Measurements from ENCODE around the gene CRYBG2. TPM values are rescaled to one million over a fixed set of nuclear protein-coding genes. Genes with fewer than 3 reads are reported as not detected.

Gene CRYBG2
- total and polyA plus RNA-seq, 10 of the 15 experiments (the other 5 are each of a cell fraction or from before 2014, with no cell fraction given) = 0.03 to 1.2 (median 0.11) TPM; not detected in 4

DNA sequence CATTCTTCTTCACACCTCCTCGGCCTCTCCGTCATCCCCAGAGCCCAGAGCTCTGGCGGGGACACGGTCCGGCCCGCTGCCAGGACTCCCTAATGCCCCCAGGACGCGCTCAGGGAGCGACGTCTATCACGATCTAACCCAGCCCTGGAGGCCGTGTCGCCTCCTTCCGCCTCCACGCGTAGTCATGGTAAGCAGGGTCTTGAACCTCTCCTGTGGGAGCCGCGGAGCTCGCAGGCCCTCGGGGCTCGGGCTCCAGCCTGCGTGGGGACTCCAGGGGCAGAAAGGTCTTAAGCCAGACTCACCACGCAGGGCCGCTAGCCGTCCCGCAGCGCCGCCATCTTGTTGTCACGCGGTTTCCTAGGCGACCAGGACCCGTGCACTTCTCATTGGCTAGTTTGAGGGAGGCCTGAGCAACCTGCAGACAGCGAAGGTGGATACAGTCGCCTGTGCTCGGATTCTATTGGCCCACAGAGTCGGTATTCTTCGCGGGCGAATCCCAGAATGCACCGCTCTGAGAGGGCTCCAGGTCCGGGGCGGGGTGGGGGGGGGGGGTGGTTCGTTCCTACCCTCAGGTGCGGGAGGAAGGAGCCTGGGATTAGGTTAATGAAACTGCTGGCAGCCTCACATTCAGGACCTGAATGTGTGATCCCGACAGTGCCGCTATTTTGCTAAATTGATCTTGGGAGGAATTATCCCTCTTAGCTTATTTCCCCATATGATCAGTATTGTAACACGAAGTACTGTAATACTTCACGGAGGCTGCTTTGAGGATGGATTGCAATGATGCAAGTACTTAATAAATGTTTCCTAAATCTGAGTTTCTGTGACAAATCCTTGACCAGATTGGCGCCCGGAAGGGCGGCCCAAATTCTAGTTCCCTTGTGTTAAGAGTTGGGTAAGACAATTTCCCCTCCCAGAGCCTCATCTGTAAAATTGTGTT, 47.4 kb downstream of the CRYBG2 start, which contains the start of gene UBXN11 (continued):
- TF ChIP-seq NFYA (IDR thresholded peaks at IDR 0.05; ENCODE audit: borderline replicate concordance, low read depth, low read length) (no peak; the same call in 1 of the 2 replicates), SRF (IDR thresholded peaks at IDR 0.05; ENCODE audit: low read depth in 2 of 2, low read length in 2 of 2) (peak in 1 of 2 experiments; percentile 66; a peak in 3 of 4 replicates)
- TF ChIP-seq, protein P1, sequence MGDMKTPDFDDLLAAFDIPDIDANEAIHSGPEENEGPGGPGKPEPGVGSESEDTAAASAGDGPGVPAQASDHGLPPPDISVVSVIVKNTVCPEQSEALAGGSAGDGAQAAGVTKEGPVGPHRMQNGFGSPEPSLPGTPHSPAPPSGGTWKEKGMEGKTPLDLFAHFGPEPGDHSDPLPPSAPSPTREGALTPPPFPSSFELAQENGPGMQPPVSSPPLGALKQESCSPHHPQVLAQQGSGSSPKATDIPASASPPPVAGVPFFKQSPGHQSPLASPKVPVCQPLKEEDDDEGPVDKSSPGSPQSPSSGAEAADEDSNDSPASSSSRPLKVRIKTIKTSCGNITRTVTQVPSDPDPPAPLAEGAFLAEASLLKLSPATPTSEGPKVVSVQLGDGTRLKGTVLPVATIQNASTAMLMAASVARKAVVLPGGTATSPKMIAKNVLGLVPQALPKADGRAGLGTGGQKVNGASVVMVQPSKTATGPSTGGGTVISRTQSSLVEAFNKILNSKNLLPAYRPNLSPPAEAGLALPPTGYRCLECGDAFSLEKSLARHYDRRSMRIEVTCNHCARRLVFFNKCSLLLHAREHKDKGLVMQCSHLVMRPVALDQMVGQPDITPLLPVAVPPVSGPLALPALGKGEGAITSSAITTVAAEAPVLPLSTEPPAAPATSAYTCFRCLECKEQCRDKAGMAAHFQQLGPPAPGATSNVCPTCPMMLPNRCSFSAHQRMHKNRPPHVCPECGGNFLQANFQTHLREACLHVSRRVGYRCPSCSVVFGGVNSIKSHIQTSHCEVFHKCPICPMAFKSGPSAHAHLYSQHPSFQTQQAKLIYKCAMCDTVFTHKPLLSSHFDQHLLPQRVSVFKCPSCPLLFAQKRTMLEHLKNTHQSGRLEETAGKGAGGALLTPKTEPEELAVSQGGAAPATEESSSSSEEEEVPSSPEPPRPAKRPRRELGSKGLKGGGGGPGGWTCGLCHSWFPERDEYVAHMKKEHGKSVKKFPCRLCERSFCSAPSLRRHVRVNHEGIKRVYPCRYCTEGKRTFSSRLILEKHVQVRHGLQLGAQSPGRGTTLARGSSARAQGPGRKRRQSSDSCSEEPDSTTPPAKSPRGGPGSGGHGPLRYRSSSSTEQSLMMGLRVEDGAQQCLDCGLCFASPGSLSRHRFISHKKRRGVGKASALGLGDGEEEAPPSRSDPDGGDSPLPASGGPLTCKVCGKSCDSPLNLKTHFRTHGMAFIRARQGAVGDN (IDR thresholded peaks at IDR 0.05) = peak; percentile 24; the same call in 1 of the 2 replicates
- TF ChIP-seq, protein P2, sequence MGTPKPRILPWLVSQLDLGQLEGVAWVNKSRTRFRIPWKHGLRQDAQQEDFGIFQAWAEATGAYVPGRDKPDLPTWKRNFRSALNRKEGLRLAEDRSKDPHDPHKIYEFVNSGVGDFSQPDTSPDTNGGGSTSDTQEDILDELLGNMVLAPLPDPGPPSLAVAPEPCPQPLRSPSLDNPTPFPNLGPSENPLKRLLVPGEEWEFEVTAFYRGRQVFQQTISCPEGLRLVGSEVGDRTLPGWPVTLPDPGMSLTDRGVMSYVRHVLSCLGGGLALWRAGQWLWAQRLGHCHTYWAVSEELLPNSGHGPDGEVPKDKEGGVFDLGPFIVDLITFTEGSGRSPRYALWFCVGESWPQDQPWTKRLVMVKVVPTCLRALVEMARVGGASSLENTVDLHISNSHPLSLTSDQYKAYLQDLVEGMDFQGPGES (IDR thresholded peaks at IDR 0.05) = 0 out of 2 replicates have a peak, but pooled peaks have one; percentile 47

Measured in GM12878 (cell line).